MCF 10A (cell line): ENCODE measurements around the gene KLHL3. TPM values are rescaled to one million over a fixed set of nuclear protein-coding genes. Genes with fewer than 3 reads are reported as not detected.
A peak's percentile ranks its signal among the peaks of the same experiment; 100 is the strongest.

Experiments
- BruUV-seq: library from RNA; stranded (reverse); fragments of 400-500 nt; replicated peaks from 2 replicates; lab custom pipeline; 2021; lab: Mats Ljungman, UMichigan
- CTCF ChIA-PET: fragments of 300-600 bp; sonication (Branson Sonifier 250); formaldehyde crosslinking; extraction: SDS; loops from one replicate; lab custom pipeline; 2021; ENCODE audit warnings: antibody characterized with exemption, inconsistent platforms; lab: Yijun Ruan, JAX
- POLR2A ChIA-PET: fragments of 300-600, 350-650 bp; sonication (Branson Sonifier 250); formaldehyde crosslinking; extraction: SDS; loops from one replicate; lab custom pipeline; 2020; ENCODE audit warnings: antibody characterized with exemption, inconsistent platforms; lab: Yijun Ruan, JAX
- DNase-seq: peaks from one replicate; pipeline ENCODE4 v3.0.0-alpha.2; 2018; ENCODE audit not compliant: unreplicated experiment
- H3K27ac Mint-ChIP-seq: one replicate; pipeline ENCODE4 v1.8.0; 2022; ENCODE audit warnings: mild to moderate bottlenecking, low read depth, mixed read lengths; ENCODE audit not compliant: unreplicated experiment
- H3K27me3 Mint-ChIP-seq: one replicate; pipeline ENCODE4 v1.8.0; 2022; ENCODE audit warnings: mixed read lengths; ENCODE audit not compliant: insufficient read depth, unreplicated experiment
- H3K36me3 Mint-ChIP-seq: one replicate; pipeline ENCODE4 v1.8.0; 2022; ENCODE audit warnings: mild to moderate bottlenecking, moderate library complexity, mixed read lengths; ENCODE audit not compliant: insufficient read depth, unreplicated experiment
- H3K4me1 Mint-ChIP-seq: one replicate; pipeline ENCODE4 v1.8.0; 2022; ENCODE audit warnings: mixed read lengths; ENCODE audit not compliant: insufficient read depth, unreplicated experiment
- H3K4me3 Mint-ChIP-seq: one replicate; pipeline ENCODE4 v1.8.0; 2022; ENCODE audit warnings: mild to moderate bottlenecking, moderate library complexity, mixed read lengths; ENCODE audit not compliant: unreplicated experiment
- H3K9me3 Mint-ChIP-seq: one replicate; pipeline ENCODE4 v1.8.0; 2022; ENCODE audit warnings: mixed read lengths; ENCODE audit not compliant: unreplicated experiment
- intact Hi-C: fragments of 100-400 bp; cut with micrococcal nuclease; formaldehyde crosslinking; loops from 2 replicates; pipeline ENCODE4 v1.14.1; 2022
- total RNA-seq: library from RNA; stranded (reverse); gene quantifications from 2 replicates; pipeline ENCODE4 v1.2.3, GENCODE V29; 2022
- TF ChIP-seq, protein P1 (sequence below): fragments of 200-600 bp; IDR thresholded peaks from one replicate; pipeline ENCODE4 v1.8.0; 2022; ENCODE audit warnings: antibody characterized with exemption, mild to moderate bottlenecking; ENCODE audit not compliant: unreplicated experiment

Gene KLHL3
- total RNA-seq, 1 experiment from 2014 or later: 0.49 TPM

DNA sequence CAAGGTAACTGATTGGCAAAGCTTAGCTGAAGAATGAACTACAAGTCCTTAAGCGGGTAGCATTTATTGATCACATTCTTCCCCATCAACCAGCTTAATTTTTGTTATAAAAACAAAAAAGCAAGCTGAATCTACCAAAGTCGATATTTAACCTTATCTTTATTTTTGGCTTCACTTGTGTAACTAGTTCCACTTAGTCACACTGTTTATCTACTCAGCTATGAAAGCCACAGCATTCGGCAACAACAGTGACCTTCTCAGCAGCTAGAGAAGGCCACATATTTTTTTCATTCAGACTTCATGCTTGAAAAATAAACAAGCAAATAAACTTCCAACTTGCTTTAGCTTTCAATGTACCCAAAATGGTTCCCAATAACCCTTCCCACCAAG lies 69.4 kb downstream of the KLHL3 start:
- no peaks in the 10 kb centered on the region for H3K36me3 Mint-ChIP-seq
- no peak for DNase-seq
- H3K4me1 Mint-ChIP-seq: no peaks in the 10 kb centered on the region
- BruUV-seq: no TSS peak
- H3K4me3 Mint-ChIP-seq: no peak overlapping the region
- intact Hi-C loops: no loop called here
- H3K27me3 Mint-ChIP-seq: peaks cover 24% of the 10 kb centered on the region
- POLR2A ChIA-PET: no interaction called here
- TF ChIP-seq, protein P1, sequence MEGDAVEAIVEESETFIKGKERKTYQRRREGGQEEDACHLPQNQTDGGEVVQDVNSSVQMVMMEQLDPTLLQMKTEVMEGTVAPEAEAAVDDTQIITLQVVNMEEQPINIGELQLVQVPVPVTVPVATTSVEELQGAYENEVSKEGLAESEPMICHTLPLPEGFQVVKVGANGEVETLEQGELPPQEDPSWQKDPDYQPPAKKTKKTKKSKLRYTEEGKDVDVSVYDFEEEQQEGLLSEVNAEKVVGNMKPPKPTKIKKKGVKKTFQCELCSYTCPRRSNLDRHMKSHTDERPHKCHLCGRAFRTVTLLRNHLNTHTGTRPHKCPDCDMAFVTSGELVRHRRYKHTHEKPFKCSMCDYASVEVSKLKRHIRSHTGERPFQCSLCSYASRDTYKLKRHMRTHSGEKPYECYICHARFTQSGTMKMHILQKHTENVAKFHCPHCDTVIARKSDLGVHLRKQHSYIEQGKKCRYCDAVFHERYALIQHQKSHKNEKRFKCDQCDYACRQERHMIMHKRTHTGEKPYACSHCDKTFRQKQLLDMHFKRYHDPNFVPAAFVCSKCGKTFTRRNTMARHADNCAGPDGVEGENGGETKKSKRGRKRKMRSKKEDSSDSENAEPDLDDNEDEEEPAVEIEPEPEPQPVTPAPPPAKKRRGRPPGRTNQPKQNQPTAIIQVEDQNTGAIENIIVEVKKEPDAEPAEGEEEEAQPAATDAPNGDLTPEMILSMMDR: no peak
- H3K9me3 Mint-ChIP-seq: no peaks in the 10 kb centered on the region
- H3K27ac Mint-ChIP-seq: no peak overlapping the region
- CTCF ChIA-PET: interaction anchor here (0.7 to 3.1 kb wide), 6 partner anchors 11 to 411 kb away, joined by 3 to 23 read pairs (median 4); no protein-coding TSS in a partner anchor

DNA sequence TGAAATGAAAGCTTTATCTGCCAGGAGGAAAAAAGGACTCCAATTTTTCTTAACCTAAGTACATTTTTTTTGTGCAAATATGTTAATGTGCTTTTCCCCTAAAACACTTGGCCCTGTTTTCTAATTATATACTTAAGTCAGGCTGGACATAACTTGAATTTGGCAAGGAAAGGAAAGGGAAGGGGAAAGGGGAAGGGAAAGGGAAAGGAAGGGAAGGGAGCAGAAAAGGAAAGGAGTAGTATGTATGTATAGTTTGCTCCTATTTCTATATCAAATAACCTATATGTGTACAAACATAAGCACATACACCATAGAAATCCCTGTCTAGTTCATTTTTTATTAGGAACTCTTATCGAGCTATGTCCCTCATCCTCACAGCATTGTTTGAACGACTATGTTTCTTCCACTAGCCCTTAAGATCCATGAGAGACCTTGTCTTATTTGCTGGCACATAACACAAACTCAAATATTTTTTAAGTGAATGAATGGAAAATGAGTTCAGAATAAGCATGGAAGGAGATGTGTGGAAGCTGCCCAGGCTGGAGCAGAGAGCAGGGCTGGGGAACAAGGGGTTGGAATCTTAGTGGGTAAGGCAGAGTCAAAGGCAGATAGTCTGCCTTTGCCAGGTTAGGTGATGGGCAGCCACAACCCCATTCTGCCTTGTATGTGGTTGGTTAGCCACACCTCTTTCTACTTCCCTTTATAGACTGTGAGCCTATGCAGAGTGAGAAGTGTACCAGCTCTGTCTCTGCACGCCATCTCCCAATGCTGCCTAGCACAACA lies 70.0 kb downstream of the KLHL3 start:
- H3K27me3 Mint-ChIP-seq: peaks cover 24% of the 10 kb centered on the region
- H3K9me3 Mint-ChIP-seq: no peaks in the 10 kb centered on the region
- TF ChIP-seq, protein P1: no peak
- H3K27ac Mint-ChIP-seq: no peak overlapping the region
- BruUV-seq: no TSS peak
- POLR2A ChIA-PET: interaction anchor here (0.5 to 0.7 kb wide), 3 partner anchors 31 to 887 kb away, joined by 3 to 4 read pairs (median 4); partner anchors contain the start of gene HNRNPA0
- DNase-seq: no peak
- no peaks in the 10 kb centered on the region for H3K4me1 Mint-ChIP-seq
- intact Hi-C loops: no loop called here
- CTCF ChIA-PET: interaction anchor here (0.7 to 3.1 kb wide), 6 partner anchors 11 to 863 kb away, joined by 3 to 23 read pairs (median 5); no protein-coding TSS in a partner anchor
- no peak overlapping the region for H3K4me3 Mint-ChIP-seq
- H3K36me3 Mint-ChIP-seq: no peaks in the 10 kb centered on the region

DNA sequence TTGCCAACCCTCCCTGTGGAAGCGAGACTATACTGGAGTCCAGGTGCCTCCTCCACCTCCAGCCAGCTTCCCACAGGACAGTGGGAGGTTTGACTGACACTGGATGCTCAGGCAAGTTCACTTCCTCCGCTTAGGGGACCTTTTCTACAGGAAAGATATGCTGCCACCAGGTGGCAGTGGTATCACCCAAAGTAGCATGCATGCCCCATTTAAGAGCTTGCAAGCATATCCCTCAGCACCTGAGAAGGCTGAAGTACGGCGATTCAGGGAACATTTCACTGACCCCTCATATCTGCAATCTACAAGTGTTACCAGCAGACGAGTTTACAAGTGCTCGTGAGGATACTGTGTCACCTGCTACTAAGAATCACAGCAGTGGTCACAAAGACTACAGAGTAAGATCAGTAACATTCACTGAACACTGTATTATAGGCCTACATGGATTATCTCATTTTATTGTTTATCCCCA lies 75.5 kb downstream of the KLHL3 start:
- no peak overlapping the region for H3K4me3 Mint-ChIP-seq
- no peaks in the 10 kb centered on the region for H3K9me3 Mint-ChIP-seq
- H3K27me3 Mint-ChIP-seq: peaks cover 10% of the 10 kb centered on the region
- DNase-seq: peak; percentile 85
- TF ChIP-seq, protein P1: peak; percentile 80
- H3K27ac Mint-ChIP-seq: no peak overlapping the region
- BruUV-seq: no TSS peak
- ChIA-PET CTCF (interaction anchor here (0.5 to 10.1 kb wide), 70 partner anchors 10 to 1388 kb away, joined by 3 to 236 read pairs (median 5); partner anchors contain the start of genes KLHL3 and NME5), POLR2A (interaction anchor here (1.0 to 2.4 kb wide), 4 partner anchors 10 to 93 kb away, joined by 3 to 10 read pairs (median 4); no protein-coding TSS in a partner anchor)
- no peaks in the 10 kb centered on the region for H3K4me1 Mint-ChIP-seq
- no peaks in the 10 kb centered on the region for H3K36me3 Mint-ChIP-seq
- intact Hi-C loops: loop anchor here (1.0 kb wide), 3 partner anchors 31 to 473 kb away; no protein-coding TSS in a partner anchor

DNA sequence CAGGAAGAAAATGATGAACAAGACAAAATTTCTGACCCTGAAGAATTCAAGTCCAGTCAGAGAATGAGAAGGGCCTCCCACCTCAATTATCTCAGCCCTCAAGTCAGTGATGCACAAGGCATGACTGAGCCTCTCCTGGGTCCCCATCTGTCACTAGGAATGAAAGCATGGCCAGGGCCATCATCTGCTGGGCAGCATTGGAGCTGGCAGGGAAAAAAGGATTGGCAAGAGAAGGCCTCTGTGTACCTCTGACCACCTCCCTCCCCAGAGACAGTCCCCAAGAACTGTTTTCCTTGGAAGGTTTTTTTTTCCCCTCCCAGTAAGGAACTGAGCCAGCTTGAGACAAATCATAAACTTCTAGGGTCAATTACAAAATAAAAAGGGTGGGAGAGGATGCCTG lies 76.7 kb downstream of the KLHL3 start:
- H3K27ac Mint-ChIP-seq: no peak overlapping the region
- H3K27me3 Mint-ChIP-seq: no peaks in the 10 kb centered on the region
- POLR2A ChIA-PET: interaction anchor here (0.7 to 2.4 kb wide), 4 partner anchors 27 to 94 kb away, joined by 3 to 10 read pairs (median 4); partner anchors contain the start of gene HNRNPA0
- no peaks in the 10 kb centered on the region for H3K4me1 Mint-ChIP-seq
- CTCF ChIA-PET: interaction anchor here (0.6 to 10.1 kb wide), 28 partner anchors 9 to 530 kb away, joined by 3 to 236 read pairs (median 6); partner anchors contain the start of genes KLHL3 and NME5
- intact Hi-C loops: no loop called here
- TF ChIP-seq, protein P1: no peak
- DNase-seq: no peak
- H3K4me3 Mint-ChIP-seq: no peak overlapping the region
- no peaks in the 10 kb centered on the region for H3K9me3 Mint-ChIP-seq
- H3K36me3 Mint-ChIP-seq: no peaks in the 10 kb centered on the region
- BruUV-seq: no TSS peak
